Heart left ventricle (tissue), 16 donors: ENCODE measurements around the gene CCDC18. TPM values are rescaled to one million over a fixed set of nuclear protein-coding genes. Genes with fewer than 3 reads are reported as not detected.

Experiments used
- ATAC-seq, 4 donors: fragments of 200-7000 bp; cut with Tn5 transposase; one replicate each; pipeline ENCODE4 v1.9.1; 2020 to 2022; ENCODE audit warnings: moderate library complexity in 4 of 4, mild to moderate bottlenecking in 3 of 4, moderate number of reproducible peaks in 1 of 4
- DNase-seq, 5 donors: peaks; one replicate each; pipeline ENCODE4 v3.0.0-alpha.2; 2020
- H3K27ac ChIP-seq, 12 donors: fragments of 200-600 bp; sonication (generic) in 4 of 12; one replicate each; pipeline versions ENCODE4 v1.5.0 to v1.8.0; 2016 to 2022; ENCODE audit warnings: mild to moderate bottlenecking in 2 of 12
- H3K27me3 ChIP-seq, 9 donors: fragments of 200-600 bp; sonication (generic) in 2 of 9; one replicate each; pipeline versions ENCODE4 v1.5.1 to v1.8.0; 2016 to 2022; ENCODE audit warnings: mild to moderate bottlenecking in 3 of 9
- H3K36me3 ChIP-seq, 9 donors: fragments of 200-600 bp; sonication (generic) in 2 of 9; one replicate each; pipeline versions ENCODE4 v1.5.0 to v1.8.0; 2018 to 2022; ENCODE audit warnings: mild to moderate bottlenecking in 2 of 9
- H3K4me1 ChIP-seq, 12 donors: fragments of 200-600 bp; sonication (generic) in 4 of 12; one replicate each; pipeline versions ENCODE4 v1.5.0 to v1.8.0; 2016 to 2022; ENCODE audit warnings: mild to moderate bottlenecking in 3 of 12
- H3K4me3 ChIP-seq, 12 donors: fragments of 200-600 bp; sonication (generic) in 4 of 12; one replicate each; pipeline versions ENCODE4 v1.5.0 to v1.8.0; 2017 to 2022; ENCODE audit warnings: mild to moderate bottlenecking in 9 of 12, moderate library complexity in 4 of 12
- H3K9me3 ChIP-seq, 12 donors: fragments of 200-600 bp; sonication (generic) in 4 of 12; one replicate each; pipeline versions ENCODE4 v1.5.0 to v1.8.0; 2016 to 2022; ENCODE audit warnings: mild to moderate bottlenecking in 1 of 12
- POLR2A ChIP-seq, 2 donors: fragments of 450-650 bp; IDR thresholded peaks; one replicate each; pipeline ENCODE4 v1.6.1; 2017; ENCODE audit warnings: antibody characterized with exemption in 2 of 2, mild to moderate bottlenecking in 2 of 2, moderate library complexity in 2 of 2
- WGBS, 4 donors: extraction: QIAGEN DNeasy Blood & Tissue Kit in 2 of 4; methylation state at CpG; one replicate each; pipeline versions ENCODE4 v1.1.5 to v1.1.7; 2013 to 2018; 5-methylcytosine and 5-hydroxymethylcytosine counted together
- intact Hi-C, 10 donors: fragments of 100-400 bp; cut with DNase I; formaldehyde crosslinking; loops; one replicate each; pipeline versions ENCODE4 v1.11.1 to v1.14.2; 2022
- polyA plus RNA-seq, 2 donors: library from polyadenylated mRNA; stranded (reverse); fragments of 200-250 nt; gene quantifications; one replicate each; pipeline ENCODE4 v1.2.3, GENCODE V29; 2013
- total RNA-seq, 9 donors: library from RNA; depleted of rRNA in 2 of 9; stranded (reverse); fragments of >200 nt in 2 of 9; fragmentation: NEBNext Ultra II Directional in 3 of 9; extraction: Animal tissue kit (Norgen Biotek cat#: 25700) in 3 of 9; gene quantifications; one replicate each; pipeline versions ENCODE4 v1.1.0 to v1.2.4, GENCODE V29; 2016 to 2023
- TF ChIP-seq, protein P1 (sequence below), 12 donors: fragments of 200-600 bp; sonication (generic) in 4 of 12; IDR thresholded peaks; one replicate each; pipeline versions ENCODE4 v1.5.0 to v1.8.0; 2018 to 2022; ENCODE audit warnings: antibody characterized with exemption in 12 of 12, mild to moderate bottlenecking in 5 of 12
- donor health status: ischemic (EF 13 %, LVEDD 7.1; RV severe dilation, severe dysfunction).
- donor health status: healthy with polysubstance abuse.
- donor health status: DM: no; HTN: yes; CAD: no.
- donor health status: DM: no; HTN: no; CAD: no.
- donor health status: ischemic (EF 25% LVEDD 6.9; RV normal size, moderate dysfunction).
- donor health status: ischemic (EF 25% LVEDD 5.7; RV mildly dilated, moderate dysfunction).
- donor health status: healthy.
- donor health status: DM: yes; HTN: yes; CAD: no.
- donor health status: ischemic (EF 35%, LVEDD 5.7; RV mildly dilated, moderate dysfunction).
- donor health status: nonischemic (EF 11% LVEDD 7.7; RV severe dilation, severe dysfunction).
- donor health status: DM: yes; HTN: yes; CAD: no.
- donor health status: PGD.
- donor health status: ischemic (EF 29% LVEDD 5.4; RV normal size, mild dysfunction).
- donor health status: nonischemic (EF 23%, LVEDD 6.1; RV moderate dilation, normal function).

Gene CCDC18
- total and polyA plus RNA-seq, 11 donors = 1.7 to 8.9 (median 3.4) TPM

DNA sequence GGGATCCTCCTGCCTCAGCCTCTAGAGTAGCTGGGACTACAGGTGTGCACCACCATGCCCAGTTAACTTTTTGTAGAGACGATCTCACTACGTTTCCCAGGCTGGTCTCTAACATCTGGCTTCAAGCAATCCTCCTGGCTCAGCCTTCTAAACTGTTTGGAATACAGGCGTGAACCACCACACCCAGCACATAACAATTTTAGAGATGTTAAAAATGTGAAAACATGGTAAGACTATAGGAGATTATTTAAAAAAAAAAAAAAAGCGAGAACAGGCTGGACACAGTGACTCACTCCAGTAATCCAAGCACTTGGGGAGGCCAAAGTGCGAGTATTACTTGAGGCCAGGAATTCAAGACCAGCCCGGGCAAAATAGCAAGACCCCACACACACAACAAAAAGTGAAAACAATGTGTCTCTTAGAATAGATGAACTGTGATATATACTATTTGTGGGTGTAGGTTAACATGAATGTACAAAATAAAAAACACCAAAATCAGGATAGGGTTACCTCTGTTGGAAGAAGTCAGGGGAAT, 19.6 kb downstream of the CCDC18 start:
- ATAC-seq = no peak
- no peak for DNase-seq
- intact Hi-C loops = no loop called here

GRCh38 chr1:93200714-93201113, 20.2 kb downstream of the CCDC18 start:
- H3K27ac ChIP-seq = no peak overlapping the region
- peaks cover 0 to 32% (median 0%) of the 10 kb centered on the region in 9 donors for H3K36me3 ChIP-seq
- H3K4me1 ChIP-seq = no peaks in the 10 kb centered on the region
- no peak for ATAC-seq
- no peak for TF ChIP-seq POLR2A (IDR thresholded peaks at IDR 0.05)
- TF ChIP-seq, protein P1, sequence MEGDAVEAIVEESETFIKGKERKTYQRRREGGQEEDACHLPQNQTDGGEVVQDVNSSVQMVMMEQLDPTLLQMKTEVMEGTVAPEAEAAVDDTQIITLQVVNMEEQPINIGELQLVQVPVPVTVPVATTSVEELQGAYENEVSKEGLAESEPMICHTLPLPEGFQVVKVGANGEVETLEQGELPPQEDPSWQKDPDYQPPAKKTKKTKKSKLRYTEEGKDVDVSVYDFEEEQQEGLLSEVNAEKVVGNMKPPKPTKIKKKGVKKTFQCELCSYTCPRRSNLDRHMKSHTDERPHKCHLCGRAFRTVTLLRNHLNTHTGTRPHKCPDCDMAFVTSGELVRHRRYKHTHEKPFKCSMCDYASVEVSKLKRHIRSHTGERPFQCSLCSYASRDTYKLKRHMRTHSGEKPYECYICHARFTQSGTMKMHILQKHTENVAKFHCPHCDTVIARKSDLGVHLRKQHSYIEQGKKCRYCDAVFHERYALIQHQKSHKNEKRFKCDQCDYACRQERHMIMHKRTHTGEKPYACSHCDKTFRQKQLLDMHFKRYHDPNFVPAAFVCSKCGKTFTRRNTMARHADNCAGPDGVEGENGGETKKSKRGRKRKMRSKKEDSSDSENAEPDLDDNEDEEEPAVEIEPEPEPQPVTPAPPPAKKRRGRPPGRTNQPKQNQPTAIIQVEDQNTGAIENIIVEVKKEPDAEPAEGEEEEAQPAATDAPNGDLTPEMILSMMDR (IDR thresholded peaks at IDR 0.05) = no peak
- no peak overlapping the region for H3K4me3 ChIP-seq
- H3K27me3 ChIP-seq = no peaks in the 10 kb centered on the region
- intact Hi-C loops = no loop called here
- no peaks in the 10 kb centered on the region for H3K9me3 ChIP-seq
- no peak for DNase-seq
- 92 to 97% (median 94%) methylated on average over 4 of the region's 4 CpGs for WGBS, 4 donors

More for the DNA sequence above, 19.6 kb downstream of the CCDC18 start:
- Histone ChIP-seq H3K4me1 (no peaks in the 10 kb centered on the region), H3K27ac (no peak overlapping the region), H3K27me3 (no peaks in the 10 kb centered on the region), H3K4me3 (no peak overlapping the region), H3K36me3 (peaks cover 0 to 32% (median 0%) of the 10 kb centered on the region in 9 donors), H3K9me3 (no peaks in the 10 kb centered on the region)
- 93 to 99% (median 96%) methylated on average over 6 of the region's 6 CpGs for WGBS, 4 donors
- TF ChIP-seq POLR2A (IDR thresholded peaks at IDR 0.05) = no peak
- TF ChIP-seq, protein P1 (IDR thresholded peaks at IDR 0.05) = no peak

DNA sequence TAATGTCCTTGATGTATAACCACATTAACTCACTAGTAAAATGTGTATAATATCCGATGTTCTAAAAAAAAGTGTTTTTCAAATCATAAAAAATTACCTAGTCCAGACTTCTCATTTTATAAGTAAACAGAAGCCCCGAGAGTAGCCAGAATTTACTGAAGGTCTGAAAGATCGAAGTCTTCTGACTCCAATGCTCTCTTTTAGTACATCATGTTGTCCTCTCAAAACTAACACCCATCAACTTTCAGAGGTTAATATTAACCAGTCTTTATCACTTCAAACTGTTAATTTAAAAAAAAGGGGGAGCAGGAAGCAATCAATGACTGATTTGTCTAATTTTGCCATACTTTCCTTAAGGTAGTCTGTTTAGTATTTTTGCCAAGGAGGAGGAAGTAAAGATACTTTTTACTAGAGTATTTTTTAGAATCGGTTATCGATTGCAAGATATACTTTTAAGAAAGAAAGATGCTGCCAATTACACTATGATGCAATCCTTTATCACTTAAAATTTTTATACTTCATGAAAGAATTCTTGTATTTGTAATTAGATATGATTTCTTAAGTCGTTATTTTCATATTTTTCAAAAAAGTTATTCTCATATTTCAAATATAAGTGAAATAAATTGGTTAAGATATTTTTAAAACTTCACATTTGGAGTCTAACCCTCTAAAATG, 25.5 kb downstream of the CCDC18 start:
- Histone ChIP-seq H3K27me3 (no peaks in the 10 kb centered on the region), H3K36me3 (peaks cover 0 to 16% (median 0%) of the 10 kb centered on the region in 9 donors), H3K4me3 (no peak overlapping the region), H3K9me3 (no peaks in the 10 kb centered on the region), H3K4me1 (no peaks in the 10 kb centered on the region), H3K27ac (no peak overlapping the region)
- intact Hi-C loops = no loop called here
- WGBS, 4 donors = 94 to 96% (median 95%) methylated on average over 6 of the region's 6 CpGs
- TF ChIP-seq, protein P1 (IDR thresholded peaks at IDR 0.05) = no peak
- TF ChIP-seq POLR2A (IDR thresholded peaks at IDR 0.05) = no peak
- no peak for ATAC-seq
- no peak for DNase-seq

- Histone ChIP-seq H3K4me1 (no peaks in the 10 kb centered on the region), H3K9me3 (no peaks in the 10 kb centered on the region), H3K4me3 (no peak overlapping the region), H3K27ac (no peak overlapping the region), H3K36me3 (peaks cover 0 to 16% (median 0%) of the 10 kb centered on the region in 9 donors), H3K27me3 (no peaks in the 10 kb centered on the region)
- DNase-seq = no peak
- TF ChIP-seq, protein P1 (IDR thresholded peaks at IDR 0.05) = no peak
- TF ChIP-seq POLR2A (IDR thresholded peaks at IDR 0.05) = no peak
- ATAC-seq = no peak
- intact Hi-C loops = no loop called here
Measured at GRCh38 chr1:93206567-93206954, 26.0 kb downstream of the CCDC18 start.
